Activated CD8-positive, alpha-beta memory T cell treated with anti-CD3 and anti-CD28 coated beads for 1 hour (primary cell): ENCODE results near the gene BRF1.

Source experiments
- DNase-seq, 2 donors: peaks; one replicate each; pipeline ENCODE4 v3.0.0-alpha.2; 2020; ENCODE audit warnings: low read depth in 1 of 2; ENCODE audit errors: extremely low read depth in 1 of 2

Gene BRF1

DNA sequence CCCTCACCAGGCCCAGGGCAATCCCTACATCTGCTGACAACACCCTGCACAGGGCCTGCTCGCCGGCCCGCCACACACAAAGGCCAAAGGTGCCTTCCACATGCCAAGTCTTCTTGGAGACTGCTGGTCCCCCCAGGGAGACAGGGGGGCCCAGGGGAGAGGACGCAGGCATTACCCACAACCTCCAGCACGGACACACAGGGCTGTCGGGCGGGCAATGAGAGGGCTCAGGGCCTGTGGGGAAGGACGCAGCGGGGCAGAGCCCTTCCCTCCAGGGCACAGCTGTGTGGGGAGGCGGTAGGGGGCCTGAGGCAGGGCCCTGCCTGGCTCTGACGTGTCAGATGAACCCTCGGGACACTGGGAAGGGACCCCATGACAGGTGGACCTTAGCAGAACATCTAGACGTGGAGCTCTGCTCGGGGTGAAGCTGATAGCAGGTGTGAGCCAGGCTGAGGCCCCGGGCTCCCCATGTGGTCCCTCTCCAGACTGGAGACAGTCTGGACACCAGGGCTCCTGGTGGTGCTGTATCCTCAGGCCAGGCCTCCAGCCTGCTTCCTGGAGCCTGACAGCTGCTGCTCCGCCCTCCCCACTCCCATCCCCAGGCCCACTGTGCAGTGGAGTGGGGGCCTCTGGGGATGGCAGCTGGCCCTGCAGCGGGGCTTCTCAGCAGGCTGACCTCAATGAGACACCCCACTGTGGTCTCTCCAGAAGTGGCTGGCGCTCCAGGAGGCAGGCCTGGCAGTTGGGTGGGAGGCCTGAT, 88.1 kb downstream of the BRF1 start:
- DNase-seq = no peak

DNA sequence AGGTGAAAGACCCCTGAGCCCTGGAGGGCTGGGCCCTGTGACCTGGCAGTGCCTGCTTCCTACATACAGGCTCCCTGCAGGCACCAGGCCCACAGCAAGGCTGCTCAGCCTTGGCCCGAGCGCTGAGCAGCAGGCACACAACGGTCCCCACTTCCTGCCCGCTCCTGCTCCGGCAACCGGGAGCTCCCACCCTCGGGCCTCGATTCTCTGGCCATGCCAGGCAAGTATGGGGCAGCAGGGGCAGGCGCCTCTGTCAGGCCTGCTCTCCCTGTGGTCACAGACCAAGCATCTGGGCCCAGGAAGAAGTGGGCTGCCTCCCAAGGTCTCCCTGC, 89.1 kb downstream of the BRF1 start:
- DNase-seq = no peak

DNA sequence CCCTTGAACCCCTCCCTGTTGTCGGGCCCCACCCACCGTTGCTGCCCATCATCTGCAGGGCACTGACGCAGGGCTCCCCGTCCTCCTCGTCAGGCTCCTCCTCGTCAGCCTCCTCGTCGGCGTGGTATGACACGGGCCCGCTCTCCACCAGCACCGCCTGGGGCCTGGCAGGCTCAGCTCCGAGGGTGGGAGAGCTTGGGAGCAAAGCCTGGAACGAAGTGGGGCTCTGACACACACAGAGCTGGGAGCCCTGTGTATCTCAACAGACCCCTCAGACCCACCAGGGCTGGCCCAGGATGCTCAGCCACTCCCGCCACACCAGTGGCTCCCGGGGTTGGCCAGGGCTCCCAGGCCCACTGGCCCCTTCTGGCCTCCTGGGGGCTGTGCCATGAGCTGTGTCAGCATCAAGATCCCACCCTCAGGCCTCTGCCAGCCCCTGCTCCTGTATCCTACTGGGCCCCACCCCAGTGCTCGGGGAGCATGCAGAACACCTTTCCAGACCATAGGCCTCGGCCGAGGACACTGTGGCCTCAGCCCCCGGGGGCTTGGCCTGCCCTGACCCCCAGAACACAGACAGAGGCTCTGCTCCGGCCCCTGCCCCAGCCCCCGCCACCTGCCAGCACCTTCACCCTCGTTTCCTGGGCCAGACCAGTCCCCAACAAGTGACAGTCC, 89.6 kb downstream of the BRF1 start:
- no peak for DNase-seq

DNA sequence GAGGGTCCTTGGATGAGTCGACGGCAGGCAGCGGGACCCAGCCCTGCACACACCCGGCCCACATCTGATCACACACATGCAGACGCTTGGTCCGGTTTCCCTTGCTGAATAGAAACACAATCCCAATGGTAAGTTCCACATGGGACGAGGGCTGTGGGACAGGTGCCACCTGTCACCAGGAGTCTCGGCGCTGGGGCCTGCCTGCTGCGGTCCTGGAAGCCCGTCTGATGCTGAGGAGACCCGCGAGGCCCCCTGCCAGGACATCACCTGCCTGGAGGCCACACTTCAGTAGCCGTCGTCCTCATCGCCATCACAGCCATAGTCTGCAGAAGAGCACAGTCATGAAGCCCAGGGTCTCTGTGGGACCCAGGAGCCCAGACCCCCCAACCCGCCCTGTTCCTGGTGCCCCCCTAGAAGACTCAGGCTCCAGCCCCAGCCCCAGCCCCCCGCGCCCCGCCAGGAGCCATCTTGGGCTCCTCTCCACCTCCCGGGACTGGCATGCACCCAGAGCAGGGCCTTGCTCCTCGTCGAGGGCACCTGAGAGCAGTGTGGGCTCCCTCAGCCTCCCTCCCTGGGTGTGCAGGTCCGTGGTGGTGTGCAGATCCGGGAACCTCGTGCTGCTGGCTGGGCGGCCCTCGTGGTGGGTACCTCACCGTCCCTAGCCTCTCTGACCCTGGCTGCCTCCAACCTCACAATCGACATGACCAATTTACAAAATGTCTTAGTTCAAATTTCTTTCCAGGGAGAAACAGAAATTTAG, 90.4 kb downstream of the BRF1 start:
- DNase-seq = no peak

DNA sequence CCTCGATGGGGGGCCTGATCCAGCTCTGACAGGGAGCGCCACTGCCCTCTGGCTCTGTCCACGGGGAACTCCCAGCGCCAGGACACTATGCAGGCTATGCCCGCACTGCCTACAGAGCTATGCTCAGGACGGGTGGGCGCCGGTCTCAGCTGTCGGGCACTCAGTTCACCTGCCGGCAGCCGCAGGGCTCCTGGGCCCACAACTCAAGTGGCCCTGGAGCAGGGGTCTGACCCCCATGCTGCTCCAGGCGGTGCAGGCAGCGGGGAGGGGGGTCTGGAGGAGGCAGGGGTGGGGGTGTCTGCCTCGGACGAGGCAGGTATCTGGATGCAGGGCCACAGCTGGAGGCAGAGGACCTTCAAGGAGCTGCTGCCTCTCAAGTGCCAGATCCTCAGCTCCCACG, 91.2 kb downstream of the BRF1 start:
- DNase-seq = no peak

DNA sequence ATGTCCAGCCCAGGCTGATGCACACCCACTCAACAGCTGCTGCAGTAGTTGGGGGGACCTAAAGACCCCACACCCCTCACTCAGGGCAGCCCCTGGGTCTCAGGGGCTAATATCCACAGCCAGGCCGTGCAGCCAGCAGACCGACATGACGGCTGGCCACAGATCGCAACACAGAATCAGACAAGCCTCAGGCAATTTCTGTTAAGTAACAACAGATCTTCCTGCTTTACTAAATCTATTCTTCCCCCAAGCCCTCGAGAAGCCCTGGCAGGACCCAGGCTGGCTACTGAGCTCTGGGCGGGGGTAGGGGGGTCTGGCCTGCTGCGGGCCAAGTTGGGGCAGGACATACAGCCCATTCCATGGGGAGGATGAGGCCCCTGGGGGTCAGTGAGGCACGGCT, 91.7 kb downstream of the BRF1 start:
- DNase-seq = no peak

DNA sequence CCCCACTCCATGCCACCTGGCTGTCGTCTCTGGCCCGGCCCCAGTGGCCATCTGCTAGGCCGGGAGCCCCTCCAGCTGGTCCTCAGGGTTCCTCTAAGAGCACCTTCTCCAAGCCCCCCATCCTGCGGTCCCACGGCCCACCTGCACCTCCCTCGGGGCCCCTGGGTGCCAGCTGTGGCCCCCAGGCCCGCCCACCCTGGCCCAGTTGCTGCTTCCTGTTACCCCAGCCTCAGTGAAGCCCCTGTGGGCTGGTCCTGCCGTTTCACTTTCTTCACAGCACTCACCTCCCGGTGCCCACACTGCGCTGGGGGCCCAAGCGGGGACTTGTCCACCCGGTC, 92.1 kb downstream of the BRF1 start:
- DNase-seq = no peak

DNA sequence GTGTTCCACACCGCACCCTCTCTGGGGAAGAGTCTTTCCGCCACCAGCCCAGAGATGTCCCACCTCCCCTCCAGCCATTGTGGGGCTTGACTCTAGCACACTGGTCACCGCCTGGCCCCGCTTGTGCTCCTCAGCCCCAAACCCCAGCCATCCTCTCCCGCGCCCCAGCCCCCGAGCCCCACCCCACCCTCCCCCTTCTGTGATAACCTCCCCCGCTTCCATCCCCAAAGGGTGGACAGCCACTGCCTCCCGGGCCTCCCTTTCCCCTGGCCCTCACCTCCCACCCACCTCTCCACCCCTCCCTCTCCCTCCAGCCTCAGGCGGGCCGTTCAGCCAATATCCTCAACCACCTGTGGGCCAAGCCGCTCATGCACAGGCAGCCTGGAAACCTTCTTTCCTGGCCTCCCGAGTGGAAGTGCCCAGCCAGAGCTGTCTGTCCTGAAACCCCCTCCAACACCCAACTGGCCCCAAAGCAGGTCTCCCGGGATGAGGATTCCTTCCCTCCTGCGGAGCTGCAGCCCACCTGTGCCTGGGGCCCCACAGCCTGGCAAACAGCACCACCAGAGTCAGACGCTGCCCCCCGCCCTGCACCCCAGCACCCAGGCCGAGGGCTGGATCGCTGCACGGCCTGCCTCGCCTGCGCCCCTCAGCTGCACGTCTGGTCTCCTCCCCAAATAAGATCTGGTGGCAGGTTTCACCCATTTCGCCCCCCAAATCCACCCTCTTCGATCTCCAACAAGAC, 92.6 kb downstream of the BRF1 start:
- no peak for DNase-seq

DNA sequence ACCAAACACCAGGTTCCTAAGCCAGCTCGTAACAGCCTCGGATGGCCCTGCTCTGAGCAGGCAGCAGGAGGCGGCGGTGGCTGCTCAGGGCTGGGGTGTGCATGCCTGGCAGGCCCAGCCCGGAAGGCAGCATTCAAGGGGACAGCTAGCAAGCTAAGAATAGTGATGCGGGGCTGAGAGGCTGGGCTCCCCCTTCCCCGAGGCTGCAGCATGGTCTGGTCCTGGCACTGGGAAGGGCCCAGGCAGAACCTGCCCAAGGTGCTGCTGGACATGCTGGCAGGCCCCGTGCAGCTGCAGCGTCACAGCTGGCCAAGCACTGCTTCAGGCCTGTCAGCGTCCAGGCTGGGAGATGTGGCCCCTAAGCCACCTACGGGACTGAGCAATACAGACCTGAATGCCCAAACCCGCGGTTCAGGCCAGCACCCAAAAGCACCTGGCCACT, 93.3 kb downstream of the BRF1 start:
- DNase-seq = no peak

DNA sequence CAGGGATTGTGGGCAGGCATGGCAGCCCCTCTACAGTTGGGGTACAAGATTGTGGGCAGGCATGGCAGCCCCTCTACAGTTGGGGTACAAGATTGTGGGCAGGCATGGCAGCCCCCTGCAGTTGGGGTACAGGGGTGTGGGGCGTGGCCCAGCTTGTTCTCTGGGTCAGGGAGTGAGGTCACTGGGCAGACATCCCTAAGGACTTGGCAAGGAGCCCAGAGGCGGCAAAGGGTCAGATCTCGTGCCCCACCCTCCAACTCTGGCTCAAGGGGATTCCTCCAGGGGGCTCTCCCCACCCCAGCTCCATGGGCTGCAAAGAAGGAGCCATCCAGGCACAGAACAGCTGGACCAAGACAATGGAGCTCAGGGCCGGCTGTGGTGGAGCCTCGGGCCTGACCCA, 93.9 kb downstream of the BRF1 start:
- no peak for DNase-seq

DNA sequence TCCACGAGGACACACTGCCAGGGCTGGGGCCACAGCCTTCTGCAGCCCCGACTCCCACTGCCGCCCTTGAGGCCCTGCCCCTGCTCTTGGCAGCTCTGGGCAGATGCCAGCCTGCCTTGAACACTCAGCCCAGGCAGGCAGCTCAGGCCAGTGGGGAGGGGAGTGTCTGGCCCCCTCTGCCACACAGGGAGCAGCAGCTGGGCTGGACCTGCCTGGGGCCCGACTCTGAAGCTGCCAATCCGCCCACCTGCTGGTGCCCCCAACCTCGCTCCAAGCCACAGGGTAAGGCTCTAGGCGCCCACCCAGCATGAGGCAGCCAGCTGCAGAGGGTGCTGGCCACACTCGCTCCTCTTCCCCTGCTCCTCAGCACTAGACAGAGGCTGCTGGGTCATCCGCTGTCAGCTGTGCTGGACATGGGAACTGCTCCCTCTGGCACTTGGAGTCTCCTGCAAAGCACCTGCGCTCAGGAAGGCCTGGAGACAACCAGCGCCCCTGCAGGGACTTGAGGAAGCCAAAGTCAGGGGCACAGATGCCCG, 95.1 kb downstream of the BRF1 start:
- DNase-seq = no peak

DNA sequence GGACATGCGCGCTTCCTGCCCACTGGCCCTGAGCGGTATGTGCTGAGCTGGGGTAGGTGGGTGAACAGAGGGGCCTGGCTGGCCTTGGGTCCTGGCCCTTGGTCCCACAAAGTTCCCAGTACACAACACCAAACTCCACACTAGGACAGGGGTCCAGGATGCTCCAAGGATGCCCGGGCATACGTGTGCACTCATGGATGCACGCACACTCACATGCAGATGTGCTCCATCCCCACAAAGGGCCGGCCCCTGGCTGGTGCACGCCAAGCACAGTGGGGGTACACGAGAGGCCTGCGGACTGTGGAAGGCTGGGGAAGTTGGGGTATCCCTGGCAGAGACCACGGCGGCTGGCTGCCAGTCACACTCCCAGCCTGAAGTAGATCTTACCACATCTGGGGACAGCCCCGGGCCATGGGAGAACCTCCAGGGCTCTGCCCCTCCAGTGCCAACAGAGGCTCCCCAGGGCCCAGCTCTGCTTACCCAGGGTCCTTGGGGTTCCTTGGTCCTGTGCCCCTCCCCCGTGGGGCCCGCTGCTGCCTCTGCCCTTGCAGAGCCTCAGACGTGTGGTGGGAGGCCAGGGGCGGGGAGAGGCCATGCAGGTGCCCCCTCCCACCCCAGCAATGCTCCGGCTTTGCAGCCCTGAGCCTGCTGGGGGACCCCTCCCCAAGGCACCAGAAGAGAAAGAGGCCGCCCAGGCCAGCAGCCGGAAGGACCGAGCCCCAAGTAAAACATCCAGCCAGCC, 95.7 kb downstream of the BRF1 start:
- DNase-seq = no peak

DNA sequence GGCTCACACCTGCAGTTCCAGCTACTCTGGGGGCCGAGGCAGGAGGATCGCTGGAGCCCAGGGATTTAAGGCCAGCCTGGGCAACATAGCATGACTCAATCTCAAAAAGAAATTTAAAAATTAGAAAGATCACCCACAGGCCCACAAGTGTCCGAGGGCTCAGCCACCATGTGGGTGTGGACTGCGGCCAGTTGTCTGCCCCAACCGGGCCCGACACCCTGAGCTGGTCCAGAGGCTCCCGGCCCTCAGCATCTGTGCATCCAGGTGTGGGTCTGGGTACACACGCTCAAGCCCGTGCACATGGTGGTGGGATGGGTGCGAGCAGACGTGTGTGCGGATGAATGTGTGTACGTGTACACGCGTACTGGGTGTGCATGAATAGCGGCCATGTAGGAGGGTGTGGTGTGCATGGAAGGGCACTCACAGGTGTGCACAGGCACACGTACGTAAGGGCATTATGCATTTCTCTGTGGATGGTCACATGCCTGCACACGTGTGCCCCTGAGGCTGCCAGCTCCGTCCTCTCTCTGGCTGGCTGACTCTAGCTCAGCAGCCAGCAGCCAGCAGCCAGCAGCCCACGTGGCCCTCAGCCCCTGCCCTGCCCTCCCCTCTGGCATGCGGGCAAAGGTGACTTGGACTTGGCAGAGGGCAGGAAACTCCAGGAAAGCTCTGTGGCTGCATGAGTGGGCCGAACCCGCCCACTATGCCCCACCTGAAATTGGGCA, 96.4 kb downstream of the BRF1 start:
- no peak for DNase-seq

DNA sequence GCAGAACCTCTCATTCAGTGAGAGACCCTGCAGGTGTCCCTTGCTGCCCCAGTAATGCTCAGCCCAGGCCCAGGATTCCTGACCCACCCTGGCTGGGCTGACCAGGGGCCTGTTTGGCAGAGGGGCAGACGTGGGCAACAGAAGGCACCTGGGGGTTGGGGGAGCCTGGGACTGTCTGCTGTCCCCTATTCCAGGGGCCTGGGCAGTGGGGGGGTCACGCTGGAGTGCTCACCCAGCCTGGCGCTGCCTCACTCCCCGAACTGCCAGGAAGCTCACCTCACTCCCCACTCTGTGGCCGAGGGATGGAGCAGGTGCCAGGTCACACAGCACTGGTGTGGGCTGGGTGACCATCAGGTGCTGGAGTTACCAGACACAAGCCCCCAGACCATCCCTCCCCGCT, 97.1 kb downstream of the BRF1 start:
- no peak for DNase-seq

DNA sequence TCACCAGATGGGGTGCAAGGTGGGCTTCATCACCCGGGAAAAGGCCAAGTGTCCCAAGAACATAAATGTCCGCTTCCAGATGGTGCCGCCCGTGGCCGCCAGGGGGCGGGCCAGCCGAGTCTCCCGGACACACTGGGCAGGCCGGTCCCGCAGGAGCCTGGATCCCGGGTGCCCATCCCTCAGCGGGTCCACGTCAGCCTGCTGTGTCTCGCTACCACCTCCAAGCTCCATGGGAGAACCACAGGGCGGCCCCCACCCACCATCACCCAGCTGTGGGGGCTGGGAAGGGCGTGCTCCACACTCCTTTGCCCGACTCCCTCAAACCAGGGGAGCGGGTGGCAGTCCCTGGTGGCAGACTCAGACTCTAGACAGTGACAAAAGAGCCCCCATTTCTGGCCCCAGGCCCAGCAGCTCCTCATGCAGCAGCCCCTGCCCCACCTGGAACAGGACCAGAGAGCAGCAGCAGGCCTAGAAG, 97.7 kb downstream of the BRF1 start:
- DNase-seq = peak in 1 of 2 donors; percentile 47

DNA sequence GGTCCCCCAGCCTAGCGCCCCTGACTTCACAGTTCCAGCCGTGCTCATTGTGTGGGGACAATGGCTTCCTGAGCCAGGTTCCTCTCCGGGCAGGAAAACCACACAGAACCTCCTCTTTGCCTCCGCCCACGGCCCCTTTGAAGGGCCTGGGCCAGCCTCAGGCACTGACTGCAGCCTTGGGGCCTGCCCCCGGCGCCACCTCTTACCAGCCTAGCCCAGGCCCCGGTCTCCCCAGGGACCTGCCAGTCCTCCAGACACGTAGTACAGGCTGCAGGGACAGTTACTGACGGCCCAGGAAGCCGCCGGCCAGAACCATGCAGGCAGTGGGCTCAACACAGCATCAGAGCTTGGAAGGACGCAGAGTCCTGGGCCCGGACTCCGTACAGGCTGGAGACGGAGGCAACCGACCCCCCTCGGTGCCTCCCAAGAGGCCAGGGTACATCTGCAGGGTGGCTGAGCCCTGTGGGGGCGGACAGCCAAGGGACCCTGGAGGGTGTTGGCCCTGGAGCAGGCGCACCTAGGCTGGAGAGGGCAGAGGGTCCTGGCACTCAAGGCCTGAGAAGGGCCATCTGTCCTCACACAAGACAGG, 98.8 kb downstream of the BRF1 start:
- DNase-seq = no peak

DNA sequence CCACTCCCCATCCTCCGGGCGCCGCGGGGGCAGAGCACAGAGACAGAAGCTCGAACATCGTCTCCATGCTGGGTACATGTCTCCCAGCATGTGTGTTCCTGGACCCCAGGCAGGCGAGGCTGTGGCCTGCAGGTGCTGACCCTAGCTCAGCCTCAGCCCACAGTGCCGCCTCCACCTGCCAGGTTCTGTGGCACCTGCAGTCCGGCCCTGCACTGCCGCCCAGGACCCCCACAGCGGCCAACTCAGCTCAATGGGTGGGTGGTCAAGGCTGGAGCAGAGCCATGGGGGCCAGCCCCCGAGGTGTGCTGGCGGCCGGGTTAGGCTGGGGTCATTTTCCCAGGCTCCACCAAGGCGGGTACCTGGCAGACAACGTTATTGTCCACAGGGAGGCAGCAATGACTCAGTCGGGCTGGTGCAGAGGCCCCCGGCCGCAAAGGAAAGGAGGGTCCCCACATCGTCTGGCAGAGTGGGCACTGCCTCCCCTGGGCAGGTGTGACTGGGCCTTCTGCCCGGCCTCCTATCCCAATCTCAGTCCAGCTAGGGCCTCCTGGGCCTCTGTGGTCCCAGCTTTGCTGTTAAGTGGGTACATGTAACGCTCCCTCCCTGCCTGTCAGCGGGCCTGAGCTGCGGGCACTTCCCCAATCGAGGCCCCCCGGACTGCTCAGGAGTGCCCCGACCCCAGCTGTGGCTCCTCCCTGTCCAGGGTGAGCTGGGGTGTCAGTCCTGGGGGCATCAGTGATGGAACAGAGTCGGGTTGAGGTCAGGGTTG, 99.5 kb downstream of the BRF1 start:
- DNase-seq = no peak

DNA sequence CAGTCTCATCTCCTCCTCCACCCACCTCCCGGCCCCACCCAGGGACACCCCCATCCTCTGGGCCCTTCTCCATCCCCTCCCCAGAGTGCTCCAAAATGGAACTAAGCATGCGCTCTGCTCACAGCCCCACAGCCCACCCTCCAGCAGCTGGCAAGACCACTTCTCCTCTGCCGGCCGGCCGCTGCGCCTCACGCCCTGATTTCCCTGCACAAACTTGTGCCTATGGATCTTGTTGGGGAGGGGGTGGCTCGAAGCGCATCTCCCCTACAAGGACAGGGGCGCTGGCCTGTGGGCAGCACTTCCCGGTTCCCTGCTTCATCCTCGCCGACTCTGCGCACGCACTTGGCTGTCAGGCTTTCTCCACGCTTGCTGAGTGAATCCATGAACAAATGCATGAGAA, 100.2 kb downstream of the BRF1 start:
- no peak for DNase-seq

DNA sequence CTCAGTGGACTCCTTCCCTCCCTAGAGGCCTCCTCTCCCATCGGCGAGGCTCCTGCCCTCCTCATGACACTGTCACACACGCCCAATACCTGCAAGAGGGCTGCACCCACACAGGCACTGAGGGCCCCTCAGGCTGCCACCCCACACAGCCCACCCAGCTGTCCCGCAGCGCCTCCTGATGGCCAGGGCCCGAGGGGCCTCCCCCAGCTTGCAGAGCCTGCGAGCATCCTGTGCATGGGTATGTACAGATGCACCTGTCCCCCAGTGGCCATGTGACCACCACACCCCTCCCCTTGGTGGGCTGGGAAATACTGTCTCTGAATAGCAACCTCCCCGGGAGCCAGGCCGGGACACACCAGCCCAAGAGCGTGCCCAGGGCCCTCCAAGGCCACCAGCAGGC, 100.7 kb downstream of the BRF1 start:
- no peak for DNase-seq
